ENCODE data around the gene ZNF407. TPM values are rescaled to one million over a fixed set of nuclear protein-coding genes. Genes with fewer than 3 reads are reported as not detected.

The ZNF407 gene
- total and polyA plus RNA-seq, 11 donors, result 3.8 to 14.7 (median 11.5) TPM

- 96 to 98% (median 97%) methylated on average over 5 of the region's 5 CpGs for WGBS, 4 donors
- H3K27me3 ChIP-seq, result no peaks in the 10 kb centered on the region
- TF ChIP-seq POLR2A (IDR thresholded peaks at IDR 0.05) (no peak), CTCF (IDR thresholded peaks at IDR 0.05) (no peak)
- no peak overlapping the region for H3K27ac ChIP-seq
- H3K4me1 ChIP-seq, result peaks cover 0 to 30% (median 0%) of the 10 kb centered on the region in 12 donors
- no peak for ATAC-seq
- peaks cover 0 to 8% (median 0%) of the 10 kb centered on the region in 12 donors for H3K9me3 ChIP-seq
- H3K4me3 ChIP-seq, result no peak overlapping the region
- H3K36me3 ChIP-seq, result no peaks in the 10 kb centered on the region
- intact Hi-C loops (cut with DNase I), result loop anchor here in 4 of 10 donors (5.0 to 10.0 kb wide), 3 partner anchors 150 to 400 kb away; partner anchors contain the start of gene PTGR3 (in 4 of the 4)
- no peak for DNase-seq
Measured at GRCh38 chr18:75054611-75055010, 456.9 kb downstream of the ZNF407 start.

- Histone ChIP-seq H3K9me3 (no peaks in the 10 kb centered on the region), H3K27me3 (no peaks in the 10 kb centered on the region), H3K4me1 (peaks cover 0 to 14% (median 0%) of the 10 kb centered on the region in 12 donors), H3K4me3 (peak overlapping the region in 1 of 12 donors; percentile 0), H3K27ac (peak overlapping the region in 1 of 12 donors; percentile 23), H3K36me3 (no peaks in the 10 kb centered on the region)
- intact Hi-C loops (cut with DNase I), result loop anchor here in 3 of 10 donors (10.0 kb wide), 2 partner anchors 147 to 403 kb away; partner anchors contain the start of gene PTGR3 (in 2 of the 3)
- ATAC-seq (peak in 1 of 4 donors; percentile 25), DNase-seq (no peak)
- 64 to 79% (median 72%) methylated on average over 10 of the region's 10 CpGs for WGBS, 4 donors
- TF ChIP-seq POLR2A (IDR thresholded peaks at IDR 0.05) (no peak), CTCF (IDR thresholded peaks at IDR 0.05) (no peak)
Measured at GRCh38 chr18:75057169-75057960, 459.7 kb downstream of the ZNF407 start.

GRCh38 chr18:75060185-75060584 lies 462.5 kb downstream of the ZNF407 start:
- H3K4me3 ChIP-seq, result no peak overlapping the region
- no peaks in the 10 kb centered on the region for H3K27me3 ChIP-seq
- no peaks in the 10 kb centered on the region for H3K9me3 ChIP-seq
- intact Hi-C loops (cut with DNase I), result no loop called here
- WGBS, 4 donors, result 96 to 98% (median 97%) methylated on average over 21 of the region's 21 CpGs
- DNase-seq, result no peak
- ATAC-seq, result no peak
- peaks cover 0 to 26% (median 10%) of the 10 kb centered on the region in 9 donors for H3K36me3 ChIP-seq
- no peak overlapping the region for H3K27ac ChIP-seq
- H3K4me1 ChIP-seq, result peaks cover 0 to 14% (median 0%) of the 10 kb centered on the region in 12 donors
- TF ChIP-seq POLR2A (IDR thresholded peaks at IDR 0.05) (no peak), CTCF (IDR thresholded peaks at IDR 0.05) (no peak)

- no peak for TF ChIP-seq CTCF (IDR thresholded peaks at IDR 0.05)
- TF ChIP-seq POLR2A (IDR thresholded peaks at IDR 0.05), result no peak
- DNase-seq (no peak), ATAC-seq (no peak)
- Histone ChIP-seq H3K9me3 (no peaks in the 10 kb centered on the region), H3K27ac (no peak overlapping the region), H3K4me3 (no peak overlapping the region), H3K4me1 (peaks cover 0 to 3% (median 0%) of the 10 kb centered on the region in 12 donors), H3K36me3 (peaks cover 0 to 28% (median 11%) of the 10 kb centered on the region in 9 donors), H3K27me3 (no peaks in the 10 kb centered on the region)
- 95 to 97% (median 96%) methylated on average over 16 of the region's 16 CpGs for WGBS, 4 donors
- intact Hi-C loops (cut with DNase I), result no loop called here
Measured at GRCh38 chr18:75062297-75062886, 464.7 kb downstream of the ZNF407 start.

Data from heart left ventricle (tissue), 16 donors.